KMS-11 (cell line): ENCODE results near the gene PELI3.
A peak's percentile ranks its signal among the peaks of the same experiment; 100 is the strongest.
"Not testable (repeated sequence)": the region's sequence is repeated elsewhere in the genome, so short reads cannot be mapped to it uniquely, and the experiment has no call there.

Experiments used
- H2AFZ ChIP-seq: fragments of 200-600 bp; sonication (generic); 2 replicates; pipeline ENCODE4 v1.6.1; 2016; ENCODE audit warnings: antibody characterized with exemption, mixed run types, low read depth
- H3K27ac ChIP-seq: fragments of 200-600 bp; sonication (generic); 2 replicates; pipeline ENCODE4 v1.6.1; 2016; ENCODE audit warnings: mild to moderate bottlenecking, mixed run types
- H3K27me3 ChIP-seq: fragments of 200-600 bp; sonication (generic); 2 replicates; pipeline ENCODE4 v1.6.1; 2017; ENCODE audit warnings: mild to moderate bottlenecking, low read depth, mixed run types, moderate library complexity; ENCODE audit not compliant: insufficient read depth
- H3K36me3 ChIP-seq: fragments of 200-600 bp; sonication (generic); 2 replicates; pipeline ENCODE4 v1.6.1; 2017; ENCODE audit warnings: mild to moderate bottlenecking, mixed run types; ENCODE audit not compliant: insufficient read depth
- H3K4me1 ChIP-seq: fragments of 200-600 bp; sonication (generic); 2 replicates; pipeline ENCODE4 v1.6.1; 2016; ENCODE audit warnings: mild to moderate bottlenecking, low read depth, mixed run types; ENCODE audit not compliant: poor library complexity, severe bottlenecking
- H3K4me2 ChIP-seq: fragments of 200-600 bp; sonication (generic); 2 replicates; pipeline ENCODE4 v1.7.0; 2016; ENCODE audit warnings: mild to moderate bottlenecking, mixed run types
- H3K4me3 ChIP-seq: fragments of 200-600 bp; sonication (generic); IDR thresholded peaks from 2 replicates; pipeline ENCODE4 v1.6.1; 2017; ENCODE audit warnings: low read depth, low read length, mixed read lengths; ENCODE audit not compliant: insufficient read depth
- H3K79me2 ChIP-seq: fragments of 200-600 bp; sonication (generic); 2 replicates; pipeline ENCODE4 v1.6.1; 2016; ENCODE audit warnings: low read depth, mixed run types; ENCODE audit not compliant: insufficient read depth
- H3K9ac ChIP-seq: fragments of 200-600 bp; sonication (generic); 2 replicates; pipeline ENCODE4 v1.6.1; 2016; ENCODE audit warnings: mild to moderate bottlenecking, mixed run types
- H4K20me1 ChIP-seq: fragments of 200-600 bp; sonication (generic); 2 replicates; pipeline ENCODE4 v1.6.1; 2016; ENCODE audit warnings: mild to moderate bottlenecking, mixed run types; ENCODE audit not compliant: insufficient read depth
- CTCF ChIP-seq: fragments of 200-600 bp; sonication (generic); conservative IDR thresholded peaks from 2 replicates; pipeline ENCODE4 v1.6.1; 2017; ENCODE audit warnings: low read depth, mild to moderate bottlenecking, antibody characterized with exemption, low read length, moderate library complexity, mixed read lengths

Gene PELI3

GRCh38 chr11:66462010-66462409, 4.7 kb upstream of the PELI3 start:
- no peak overlapping the region for H3K27ac ChIP-seq
- H3K27me3 ChIP-seq, result no peaks in the 10 kb centered on the region
- no peaks in the 10 kb centered on the region for H3K36me3 ChIP-seq
- no peak for TF ChIP-seq CTCF
- H4K20me1 ChIP-seq, result no peaks in the 10 kb centered on the region
- peaks cover 11% of the 10 kb centered on the region for H3K4me1 ChIP-seq
- no peak overlapping the region for H3K9ac ChIP-seq
- H2AFZ ChIP-seq, result no peak overlapping the region
- no peaks in the 10 kb centered on the region for H3K79me2 ChIP-seq
- H3K4me3 ChIP-seq, result no peak overlapping the region
- H3K4me2 ChIP-seq, result no peak overlapping the region

GRCh38 chr11:66462911-66463310, 3.8 kb upstream of the PELI3 start:
- no peak for TF ChIP-seq CTCF
- Histone ChIP-seq H4K20me1 (no peaks in the 10 kb centered on the region), H3K9ac (no peak overlapping the region), H2AFZ (no peak overlapping the region), H3K4me2 (no peak overlapping the region), H3K27me3 (no peaks in the 10 kb centered on the region), H3K79me2 (no peaks in the 10 kb centered on the region), H3K4me3 (no peak overlapping the region), H3K36me3 (no peaks in the 10 kb centered on the region), H3K27ac (no peak overlapping the region), H3K4me1 (peaks cover 16% of the 10 kb centered on the region)

- not testable (repeated sequence) for H3K4me2 ChIP-seq, H3K79me2 ChIP-seq, H2AFZ ChIP-seq, H3K27me3 ChIP-seq, H3K4me3 ChIP-seq, H3K27ac ChIP-seq, H4K20me1 ChIP-seq, H3K9ac ChIP-seq, H3K36me3 ChIP-seq
- peaks cover 12% of the 10 kb centered on the region for H3K4me1 ChIP-seq
Observed at GRCh38 chr11:66464116-66464515, 2.6 kb upstream of the PELI3 start.

- Histone ChIP-seq H4K20me1 (no peaks in the 10 kb centered on the region), H3K27ac (no peak overlapping the region), H3K36me3 (no peaks in the 10 kb centered on the region), H3K9ac (no peak overlapping the region), H3K4me1 (peaks cover 5% of the 10 kb centered on the region), H2AFZ (no peak overlapping the region), H3K27me3 (no peaks in the 10 kb centered on the region), H3K79me2 (no peaks in the 10 kb centered on the region), H3K4me3 (no peak overlapping the region), H3K4me2 (no peak overlapping the region)
- no peak for TF ChIP-seq CTCF
Observed at GRCh38 chr11:66464916-66465315, 1.8 kb upstream of the PELI3 start.

GRCh38 chr11:66465373-66466224, 1.1 kb upstream of the PELI3 start:
- no peak overlapping the region for H3K27ac ChIP-seq
- H3K27me3 ChIP-seq, result no peaks in the 10 kb centered on the region
- H3K4me3 ChIP-seq, result no peak overlapping the region
- H2AFZ ChIP-seq, result peak overlapping the region; percentile 91
- H3K79me2 ChIP-seq, result no peaks in the 10 kb centered on the region
- H4K20me1 ChIP-seq, result no peaks in the 10 kb centered on the region
- H3K4me1 ChIP-seq, result peaks cover 5% of the 10 kb centered on the region
- peak overlapping the region; percentile 74 for H3K4me2 ChIP-seq
- H3K9ac ChIP-seq, result no peak overlapping the region
- H3K36me3 ChIP-seq, result no peaks in the 10 kb centered on the region
- no peak for TF ChIP-seq CTCF
